Raji (cell line): ENCODE data around the gene GTPBP1.

ENCODE experiments used
- POLR2A ChIP-seq: IDR thresholded peaks from 2 replicates; pipeline ENCODE4 v1.6.1; 2011; ENCODE audit warnings: low read depth, low read length, control low read depth; ENCODE audit not compliant: insufficient read depth

Gene GTPBP1

GRCh38 chr22:38739300-38740055 lies 33.7 kb downstream of the GTPBP1 start:
- no peak for TF ChIP-seq POLR2A

DNA sequence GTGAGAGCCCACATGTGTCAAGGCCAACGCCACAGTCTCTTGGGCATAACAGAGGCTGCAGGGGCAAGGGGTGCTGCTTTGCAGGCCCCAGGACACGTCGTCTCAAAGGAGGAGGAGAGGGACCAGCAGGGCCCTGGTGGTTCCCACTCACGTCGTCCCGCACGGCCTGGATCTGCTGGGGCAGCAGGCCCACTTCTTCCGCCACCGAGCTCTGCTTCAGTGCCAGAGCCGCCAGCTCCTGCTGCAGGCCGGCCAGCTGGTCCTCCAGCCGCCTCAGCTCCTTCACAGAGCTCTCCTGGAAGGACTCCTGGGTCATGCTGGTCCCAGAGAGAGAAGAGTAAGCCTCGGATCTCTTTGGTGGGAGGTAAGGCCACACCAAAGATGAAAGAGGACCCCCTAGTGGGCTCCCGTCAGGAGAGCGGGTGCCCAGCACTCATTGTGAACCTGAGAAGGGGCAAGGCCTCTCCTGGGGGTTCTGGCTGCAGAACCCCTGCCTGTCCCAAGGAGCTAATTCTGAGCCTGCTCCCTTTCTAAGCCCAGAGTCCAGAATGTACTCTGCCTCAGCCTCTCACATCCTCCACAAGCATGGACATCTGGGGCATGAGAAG lies 34.5 kb downstream of the GTPBP1 start:
- no peak for TF ChIP-seq POLR2A

DNA sequence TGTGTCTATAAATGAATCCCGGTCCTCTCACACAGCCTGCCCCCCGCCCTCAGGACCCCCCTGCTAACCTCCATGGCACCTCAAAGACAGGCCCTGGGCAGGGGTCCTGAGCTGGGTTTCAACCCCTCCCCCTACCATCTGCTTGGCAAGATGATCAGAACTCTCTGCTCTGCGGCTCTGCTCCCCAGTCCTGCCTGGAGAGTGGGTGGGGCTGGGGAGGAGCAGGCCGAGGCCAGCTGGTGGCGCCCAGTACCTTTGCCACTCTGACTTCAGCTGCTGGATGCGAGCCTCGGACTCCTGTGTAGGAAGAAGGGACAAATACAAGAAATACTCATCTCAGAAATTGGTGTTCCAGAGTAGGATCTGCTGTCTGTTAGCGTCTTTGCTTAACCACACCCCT lies 35.0 kb downstream of the GTPBP1 start:
- no peak for TF ChIP-seq POLR2A

GRCh38 chr22:38741166-38741565 lies 35.4 kb downstream of the GTPBP1 start:
- no peak for TF ChIP-seq POLR2A

DNA sequence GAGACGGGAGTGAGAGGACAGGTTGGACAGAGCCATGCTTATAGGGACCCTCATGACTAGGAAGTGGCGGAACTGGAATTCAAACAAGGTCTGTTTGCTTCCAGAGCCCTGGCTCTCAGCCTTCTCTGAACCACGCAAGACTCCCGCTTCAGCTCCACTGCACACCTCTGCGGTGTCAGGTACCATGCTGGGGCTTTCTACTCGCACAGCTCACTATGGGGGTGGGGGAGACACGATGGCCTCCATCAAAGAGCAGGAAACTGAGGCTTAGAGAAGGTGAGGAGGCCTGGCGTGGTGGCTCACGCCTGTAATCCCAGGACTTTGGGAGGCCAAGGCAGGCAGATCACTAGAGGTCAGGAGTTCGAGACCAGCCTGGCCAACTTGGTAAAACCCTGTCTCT lies 35.8 kb downstream of the GTPBP1 start:
- TF ChIP-seq POLR2A: no peak

DNA sequence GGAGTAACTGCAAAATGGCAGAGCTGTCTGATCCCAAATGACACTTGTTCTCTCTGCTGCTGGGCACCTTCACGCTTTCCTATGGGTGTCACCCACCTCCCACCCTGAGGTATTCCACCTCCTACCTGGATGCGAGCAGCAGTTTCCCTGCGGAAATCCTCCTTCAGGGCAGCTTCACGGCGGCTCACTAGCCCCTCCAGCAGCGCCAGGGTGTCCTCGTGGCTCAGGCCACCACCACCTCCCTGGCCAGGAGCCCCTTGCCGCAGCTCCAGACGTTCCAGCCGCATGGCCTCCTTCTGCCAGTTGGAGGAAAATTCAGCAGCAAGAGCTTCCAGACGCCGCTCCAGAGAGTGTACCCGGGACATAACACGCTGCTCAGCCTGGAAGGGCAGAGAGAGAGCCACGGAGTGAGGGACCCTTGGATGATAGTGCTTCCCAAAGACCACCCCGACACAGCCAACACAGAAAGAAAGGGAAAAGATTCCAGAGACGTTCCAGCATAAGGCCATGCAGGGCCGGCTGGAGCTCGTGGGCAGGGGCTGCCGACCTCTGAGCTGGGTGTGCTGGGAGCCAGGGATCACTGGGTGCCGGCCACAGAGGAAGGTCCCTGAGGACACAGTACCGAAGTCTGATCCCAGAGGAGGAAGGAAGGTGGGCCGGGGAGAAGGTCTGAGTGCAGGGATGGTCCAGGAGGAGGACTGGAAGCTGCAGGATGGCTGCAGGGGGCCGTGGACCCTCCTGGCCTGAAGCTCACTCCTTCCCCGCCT lies 36.6 kb downstream of the GTPBP1 start:
- no peak for TF ChIP-seq POLR2A

- no peak for TF ChIP-seq POLR2A
Observed at GRCh38 chr22:38744981-38745380, 39.2 kb downstream of the GTPBP1 start.

DNA sequence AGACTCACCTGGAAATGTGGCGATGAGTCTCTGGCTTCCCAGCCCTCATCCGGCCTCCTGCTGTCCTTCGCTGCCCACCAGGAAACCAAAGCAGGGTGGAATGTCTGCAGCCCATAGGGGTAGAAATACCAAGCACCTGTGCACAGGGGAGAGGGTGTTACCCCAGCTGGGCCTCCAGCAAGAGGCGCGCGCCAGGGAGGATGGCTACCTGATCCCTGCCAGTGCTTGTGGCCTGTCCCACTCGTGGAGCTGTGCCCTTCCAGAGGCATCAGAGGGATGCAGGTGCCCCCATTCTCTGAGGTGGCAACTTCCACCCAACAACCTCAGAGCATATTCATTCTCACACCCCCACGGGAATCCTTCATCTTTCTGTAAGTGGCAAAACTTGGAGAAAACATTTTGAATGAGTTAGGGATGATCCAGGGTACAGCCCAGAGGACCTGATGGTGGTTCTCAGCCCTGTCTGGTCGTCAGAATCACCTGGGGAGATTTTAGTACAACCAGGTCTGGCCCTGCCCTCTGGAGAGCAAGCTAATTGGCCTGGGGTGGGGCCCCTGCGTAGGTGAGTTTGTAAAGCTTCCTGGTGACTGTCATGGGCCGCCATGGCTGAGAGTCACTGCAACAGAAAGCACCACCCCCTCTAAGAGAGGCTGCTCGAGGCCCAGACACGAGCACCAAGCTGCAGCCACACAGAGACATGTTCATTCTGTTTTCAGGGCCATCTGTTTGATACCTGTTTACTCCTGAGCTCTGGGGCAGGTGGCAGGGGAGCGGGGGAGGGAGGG lies 40.1 kb downstream of the GTPBP1 start:
- TF ChIP-seq POLR2A: no peak

DNA sequence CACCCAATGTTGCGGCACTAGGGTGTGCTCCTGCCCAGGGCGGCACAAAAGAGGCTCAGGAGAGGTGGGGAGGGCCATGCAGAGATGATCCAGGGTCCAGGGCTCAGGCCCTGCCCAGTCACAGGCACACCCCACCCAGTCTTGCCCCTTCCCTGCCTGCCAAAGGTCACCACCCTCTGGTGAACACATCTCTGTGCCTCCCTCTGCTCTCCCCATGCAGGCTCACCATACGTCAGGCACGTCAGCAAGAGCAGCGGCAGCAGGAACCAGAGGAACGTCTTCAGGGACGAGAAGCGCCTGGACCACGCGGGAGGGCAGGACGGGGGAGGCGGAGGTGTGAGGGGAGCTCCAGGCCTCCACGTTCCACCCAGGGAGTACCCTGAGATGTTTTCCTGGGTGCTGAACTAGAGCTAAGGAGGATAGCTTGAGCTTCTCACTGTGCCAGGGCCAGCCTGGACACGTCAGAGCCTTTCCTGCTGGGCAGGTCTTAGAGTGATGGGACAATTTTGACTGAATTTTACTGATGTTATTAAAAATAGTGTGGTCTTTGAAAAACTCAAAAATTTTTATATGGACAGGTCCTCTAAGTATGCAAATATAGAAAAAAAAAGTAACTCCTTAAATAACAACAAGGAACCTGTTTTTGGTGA lies 42.9 kb downstream of the GTPBP1 start:
- no peak for TF ChIP-seq POLR2A

- no peak for TF ChIP-seq POLR2A
Observed at GRCh38 chr22:38750104-38750503, 44.4 kb downstream of the GTPBP1 start.

DNA sequence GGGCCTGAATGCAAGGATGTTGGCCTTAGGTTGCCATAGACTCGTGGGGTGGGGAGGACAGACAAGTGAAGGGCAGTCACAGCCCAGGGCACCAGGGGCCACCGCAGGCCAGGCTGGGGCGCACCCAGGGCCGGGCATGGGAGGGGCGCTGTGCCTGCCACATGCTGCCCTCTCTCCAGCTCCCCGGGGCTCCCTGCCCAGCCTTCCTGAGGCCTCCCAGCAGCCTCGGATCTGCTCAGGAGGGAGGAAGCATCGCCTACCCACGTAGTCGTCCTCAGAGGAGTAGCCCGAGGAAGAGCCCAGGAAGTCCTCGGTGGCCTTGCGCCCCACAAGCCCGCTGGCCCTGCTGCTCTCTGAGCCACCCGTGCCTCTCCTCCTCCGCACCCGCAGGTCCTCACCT lies 44.9 kb downstream of the GTPBP1 start:
- TF ChIP-seq POLR2A: no peak

- TF ChIP-seq POLR2A: no peak
Observed at GRCh38 chr22:38751066-38751421, 45.3 kb downstream of the GTPBP1 start.

GRCh38 chr22:38751422-38752346 lies 45.9 kb downstream of the GTPBP1 start:
- TF ChIP-seq POLR2A: peak; percentile 14; the same call in 1 of the 2 replicates
